ENCODE data around the gene NUP160.
"Not testable (repeated sequence)": the region's sequence is repeated elsewhere in the genome, so short reads cannot be mapped to it uniquely, and the experiment has no call there.

GRCh38 chr11:47866892-47867291 is 18.7 kb upstream of the NUP160 start:
- TF ChIP-seq CTCF, EP300, POLR2A (IDR thresholded peaks at IDR 0.05): not testable (repeated sequence)
